ENCODE results near the gene HOPX.

DNA sequence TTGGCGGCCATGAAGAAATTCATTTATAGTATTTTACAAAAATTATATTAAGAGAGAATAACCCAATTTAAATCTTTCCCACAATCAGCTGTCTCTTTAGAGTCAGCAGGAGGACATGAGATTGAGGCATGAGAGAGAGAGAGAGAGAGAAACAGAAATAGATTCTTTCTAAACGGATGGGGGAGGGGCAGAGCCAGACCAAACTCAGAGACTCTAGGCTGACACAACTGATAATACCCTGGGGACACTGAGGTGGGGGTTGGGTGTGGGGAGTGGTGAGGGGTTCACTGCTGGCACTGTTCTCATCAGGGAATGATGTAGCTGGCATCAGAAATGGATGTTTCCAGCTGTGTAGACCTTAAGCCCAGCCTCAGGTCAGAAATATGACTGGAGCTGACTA, 20.5 kb upstream of the HOPX start:
- TF ChIP-seq CTCF (tag by site-specific recombination; IDR thresholded peaks at IDR 0.05) = no peak
- no peak for TF ChIP-seq PATZ1 (tag by site-specific recombination; IDR thresholded peaks at IDR 0.05)
- TF ChIP-seq ZNF10 (tag by site-specific recombination; IDR thresholded peaks at IDR 0.05) = no peak
- TF ChIP-seq, protein P1, sequence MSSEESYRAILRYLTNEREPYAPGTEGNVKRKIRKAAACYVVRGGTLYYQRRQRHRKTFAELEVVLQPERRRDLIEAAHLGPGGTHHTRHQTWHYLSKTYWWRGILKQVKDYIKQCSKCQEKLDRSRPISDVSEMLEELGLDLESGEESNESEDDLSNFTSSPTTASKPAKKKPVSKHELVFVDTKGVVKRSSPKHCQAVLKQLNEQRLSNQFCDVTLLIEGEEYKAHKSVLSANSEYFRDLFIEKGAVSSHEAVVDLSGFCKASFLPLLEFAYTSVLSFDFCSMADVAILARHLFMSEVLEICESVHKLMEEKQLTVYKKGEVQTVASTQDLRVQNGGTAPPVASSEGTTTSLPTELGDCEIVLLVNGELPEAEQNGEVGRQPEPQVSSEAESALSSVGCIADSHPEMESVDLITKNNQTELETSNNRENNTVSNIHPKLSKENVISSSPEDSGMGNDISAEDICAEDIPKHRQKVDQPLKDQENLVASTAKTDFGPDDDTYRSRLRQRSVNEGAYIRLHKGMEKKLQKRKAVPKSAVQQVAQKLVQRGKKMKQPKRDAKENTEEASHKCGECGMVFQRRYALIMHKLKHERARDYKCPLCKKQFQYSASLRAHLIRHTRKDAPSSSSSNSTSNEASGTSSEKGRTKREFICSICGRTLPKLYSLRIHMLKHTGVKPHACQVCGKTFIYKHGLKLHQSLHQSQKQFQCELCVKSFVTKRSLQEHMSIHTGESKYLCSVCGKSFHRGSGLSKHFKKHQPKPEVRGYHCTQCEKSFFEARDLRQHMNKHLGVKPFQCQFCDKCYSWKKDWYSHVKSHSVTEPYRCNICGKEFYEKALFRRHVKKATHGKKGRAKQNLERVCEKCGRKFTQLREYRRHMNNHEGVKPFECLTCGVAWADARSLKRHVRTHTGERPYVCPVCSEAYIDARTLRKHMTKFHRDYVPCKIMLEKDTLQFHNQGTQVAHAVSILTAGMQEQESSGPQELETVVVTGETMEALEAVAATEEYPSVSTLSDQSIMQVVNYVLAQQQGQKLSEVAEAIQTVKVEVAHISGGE (tag by site-specific recombination; conservative IDR thresholded peaks at IDR 0.05; ENCODE audit: low read depth) = no peak
- TF ChIP-seq ZNF670 (tag by site-specific recombination; IDR thresholded peaks at IDR 0.05; ENCODE audit: low read depth) = no peak
- TF ChIP-seq ZNF239 (tag by site-specific recombination; IDR thresholded peaks at IDR 0.05) = no peak
- no peak for TF ChIP-seq ZSCAN16 (tag by site-specific recombination; IDR thresholded peaks at IDR 0.05)
- no peak for TF ChIP-seq KLF1 (tag by site-specific recombination; IDR thresholded peaks at IDR 0.05)
- TF ChIP-seq ZNF776 (tag by site-specific recombination; IDR thresholded peaks at IDR 0.05; ENCODE audit: borderline replicate concordance) = no peak
- no peak for TF ChIP-seq ZNF184 (tag by site-specific recombination; IDR thresholded peaks at IDR 0.05)
- TF ChIP-seq ZFHX2 (tag by site-specific recombination; conservative IDR thresholded peaks at IDR 0.05) = no peak
- TF ChIP-seq ZBTB10 (tag by site-specific recombination; IDR thresholded peaks at IDR 0.05) = no peak
- no peak for TF ChIP-seq ZNF623 (tag by site-specific recombination; IDR thresholded peaks at IDR 0.05)
- no peak for TF ChIP-seq ZNF558 (tag by site-specific recombination; IDR thresholded peaks at IDR 0.05)
